ENCODE measurements around the gene HHIP. TPM values are rescaled to one million over a fixed set of nuclear protein-coding genes. Genes with fewer than 3 reads are reported as not detected.

HHIP gene
- total RNA-seq, 1 experiment from 2014 or later: not detected

GRCh38 chr4:144712775-144713174 lies 66.8 kb downstream of the HHIP start:
- intact Hi-C loops (cut with micrococcal nuclease): no loop called here
- Histone ChIP-seq H3K36me3 (ENCODE audit: control insufficient read depth in 1 of 2, insufficient read depth in 2 of 2, low read length in 2 of 2) (no peaks in the 10 kb centered on the region), H3K27ac (ENCODE audit: low read depth, low read length) (no peak overlapping the region), H3K79me2 (ENCODE audit: insufficient read depth, low read length) (no peaks in the 10 kb centered on the region), H3K4me1 (ENCODE audit: control insufficient read depth in 1 of 2, insufficient read depth in 2 of 2, low read length in 2 of 2) (peaks cover 15 to 31% of the 10 kb centered on the region in 2 experiments; a peak in 3 of 4 replicates), H3K9ac (ENCODE audit: low read length) (no peak overlapping the region), H3K4me2 (ENCODE audit: low read length) (no peak overlapping the region), H2AFZ (ENCODE audit: low read depth, low read length, poor library complexity, severe bottlenecking) (no peak overlapping the region), H4K20me1 (ENCODE audit: insufficient read depth) (no peaks in the 10 kb centered on the region), H3K9me2 (ENCODE audit: insufficient read depth) (no peaks in the 10 kb centered on the region), H3K27me3 (ENCODE audit: insufficient read depth, low read length) (no peaks in the 10 kb centered on the region), H3K9me3 (ENCODE audit: control insufficient read depth in 1 of 2, insufficient read depth in 1 of 2, low read depth in 1 of 2, low read length in 2 of 2) (no peaks in the 10 kb centered on the region), H3K4me3 (replicated peaks in 1 of 2; ENCODE audit: low read depth in 1 of 2, low read length in 2 of 2) (no peak overlapping the region)
- ChIA-PET CTCF (no interaction called here), POLR2A (no interaction called here), RAD21 (ENCODE audit: low non-redundant PET in 1 of 2, low total read pairs in 2 of 2, uncharacterized antibody in 2 of 2, unreplicated experiment in 2 of 2) (no interaction called here)
- ATAC-seq: no peak
- no TSS peak for BruUV-seq (replicated peaks)
- TF ChIP-seq TCF7L2 (IDR thresholded peaks at IDR 0.05; ENCODE audit: borderline replicate concordance, extremely low read depth, insufficient read depth, insufficient read length) (no peak), ZBTB33 (IDR thresholded peaks at IDR 0.05; ENCODE audit: extremely low read depth, insufficient replicate concordance, low read length) (no peak), ATF3 (IDR thresholded peaks at IDR 0.05) (no peak), SIN3A (IDR thresholded peaks at IDR 0.05; ENCODE audit: low read depth) (no peak), ZNF274 (IDR thresholded peaks at IDR 0.05; ENCODE audit: low read depth, low read length) (no peak), POLR2AphosphoS5 (IDR thresholded peaks at IDR 0.05; ENCODE audit: low read depth, low read length) (no peak), JUND (IDR thresholded peaks at IDR 0.05) (no peak)
- no peak for DNase-seq (ENCODE audit: low read depth, low spot score)

GRCh38 chr4:144714166-144714565 lies 68.2 kb downstream of the HHIP start:
- BruUV-seq (replicated peaks): no TSS peak
- no peaks in the 10 kb centered on the region for H3K9me3 ChIP-seq (ENCODE audit: control insufficient read depth in 1 of 2, insufficient read depth in 1 of 2, low read depth in 1 of 2, low read length in 2 of 2)
- H3K9ac ChIP-seq (ENCODE audit: low read length): no peak overlapping the region
- H3K4me2 ChIP-seq (ENCODE audit: low read length): no peak overlapping the region
- no peaks in the 10 kb centered on the region for H4K20me1 ChIP-seq (ENCODE audit: insufficient read depth)
- no peaks in the 10 kb centered on the region for H3K36me3 ChIP-seq (ENCODE audit: control insufficient read depth in 1 of 2, insufficient read depth in 2 of 2, low read length in 2 of 2)
- H3K4me3 ChIP-seq (replicated peaks in 1 of 2; ENCODE audit: low read depth in 1 of 2, low read length in 2 of 2): no peak overlapping the region
- ATAC-seq (no peak), DNase-seq (ENCODE audit: low read depth, low spot score) (no peak)
- H3K9me2 ChIP-seq (ENCODE audit: insufficient read depth): no peaks in the 10 kb centered on the region
- ChIA-PET POLR2A (no interaction called here), RAD21 (ENCODE audit: low non-redundant PET in 1 of 2, low total read pairs in 2 of 2, uncharacterized antibody in 2 of 2, unreplicated experiment in 2 of 2) (no interaction called here), CTCF (no interaction called here)
- H3K27ac ChIP-seq (ENCODE audit: low read depth, low read length): no peak overlapping the region
- no peaks in the 10 kb centered on the region for H3K27me3 ChIP-seq (ENCODE audit: insufficient read depth, low read length)
- peaks cover 12 to 20% of the 10 kb centered on the region in 2 experiments; a peak in 3 of 4 replicates for H3K4me1 ChIP-seq (ENCODE audit: control insufficient read depth in 1 of 2, insufficient read depth in 2 of 2, low read length in 2 of 2)
- H2AFZ ChIP-seq (ENCODE audit: low read depth, low read length, poor library complexity, severe bottlenecking): no peak overlapping the region
- H3K79me2 ChIP-seq (ENCODE audit: insufficient read depth, low read length): no peaks in the 10 kb centered on the region
- intact Hi-C loops (cut with micrococcal nuclease): no loop called here
- TF ChIP-seq ZBTB33 (IDR thresholded peaks at IDR 0.05; ENCODE audit: extremely low read depth, insufficient replicate concordance, low read length) (no peak), POLR2AphosphoS5 (IDR thresholded peaks at IDR 0.05; ENCODE audit: low read depth, low read length) (no peak), EZH2phosphoT487 (IDR thresholded peaks at IDR 0.05; ENCODE audit: borderline replicate concordance) (no peak), SP1 (IDR thresholded peaks at IDR 0.05; ENCODE audit: low read depth) (no peak), SIN3A (IDR thresholded peaks at IDR 0.05; ENCODE audit: low read depth) (no peak), ZFX (IDR thresholded peaks at IDR 0.05) (no peak), REST (IDR thresholded peaks at IDR 0.05; ENCODE audit: low read depth) (no peak), FOSL1 (IDR thresholded peaks at IDR 0.05; ENCODE audit: low read depth) (no peak)
